Liver (tissue), 9 donors: ENCODE measurements around the gene BIRC7. TPM values are rescaled to one million over a fixed set of nuclear protein-coding genes. Genes with fewer than 3 reads are reported as not detected.

Experiments used
- DNase-seq: peaks from one replicate; pipeline ENCODE4 v3.0.0-alpha.2; 2017; ENCODE audit warnings: low spot score
- H3K27ac ChIP-seq, 2 donors: one replicate each; pipeline ENCODE4 v1.7.0; 2013; ENCODE audit warnings: inconsistent platforms in 2 of 2, low read length in 2 of 2, control low read depth in 1 of 2, low read depth in 1 of 2, mild to moderate bottlenecking in 1 of 2
- H3K27me3 ChIP-seq, 4 donors: one replicate each; pipeline versions ENCODE4 v1.6.1 to v1.7.0; 2013; ENCODE audit warnings: low read length in 3 of 4, inconsistent platforms in 1 of 4, mild to moderate bottlenecking in 1 of 4, moderate library complexity in 1 of 4; ENCODE audit not compliant: control insufficient read depth in 4 of 4, insufficient read depth in 4 of 4
- H3K36me3 ChIP-seq, 4 donors: one replicate each; pipeline versions ENCODE4 v1.6.1 to v1.7.0; 2013; ENCODE audit warnings: low read length in 3 of 4, mild to moderate bottlenecking in 3 of 4, low read depth in 1 of 4, moderate library complexity in 1 of 4; ENCODE audit not compliant: control insufficient read depth in 4 of 4, insufficient read depth in 3 of 4
- H3K4me1 ChIP-seq, 4 donors: one replicate each; pipeline versions ENCODE4 v1.6.1 to v1.7.0; 2013; ENCODE audit warnings: low read length in 3 of 4, mild to moderate bottlenecking in 3 of 4, moderate library complexity in 1 of 4; ENCODE audit not compliant: control insufficient read depth in 4 of 4, insufficient read depth in 4 of 4
- H3K4me3 ChIP-seq, 3 donors: one replicate each; pipeline versions ENCODE4 v1.6.1 to v1.7.0; 2013; ENCODE audit warnings: low read length in 3 of 3, control low read depth in 1 of 3, low read depth in 1 of 3, mild to moderate bottlenecking in 1 of 3
- H3K9ac ChIP-seq, 2 donors: one replicate each; pipeline ENCODE4 v1.7.0; 2013; ENCODE audit warnings: low read length in 2 of 2, mild to moderate bottlenecking in 2 of 2, moderate library complexity in 2 of 2, control low read depth in 1 of 2, low read depth in 1 of 2
- H3K9me3 ChIP-seq, 4 donors: one replicate each; pipeline versions ENCODE4 v1.6.1 to v1.7.0; 2013; ENCODE audit warnings: low read length in 3 of 4; ENCODE audit not compliant: control insufficient read depth in 4 of 4
- EGR1 ChIP-seq, 2 donors: IDR thresholded peaks; 2 replicates each; pipeline ENCODE4 v1.6.1; 2016 to 2018; ENCODE audit warnings: antibody characterized with exemption in 2 of 2, low read depth in 2 of 2
- GABPA ChIP-seq, 2 donors: IDR thresholded peaks in 1 of 2; conservative IDR thresholded peaks in 1 of 2; 2 replicates each; pipeline ENCODE4 v1.6.1; 2016; ENCODE audit warnings: antibody characterized with exemption in 2 of 2, mild to moderate bottlenecking in 1 of 2, moderate library complexity in 1 of 2
- HNF4A ChIP-seq, 2 donors: conservative IDR thresholded peaks; 2 replicates each; pipeline ENCODE4 v1.6.1; 2016; ENCODE audit warnings: antibody characterized with exemption in 2 of 2, mild to moderate bottlenecking in 2 of 2
- JUND ChIP-seq, 2 donors: IDR thresholded peaks; 2 replicates each; pipeline ENCODE4 v1.6.1; 2016; ENCODE audit warnings: antibody characterized with exemption in 2 of 2
- RAD21 ChIP-seq, 2 donors: IDR thresholded peaks; 2 replicates each; pipeline ENCODE4 v1.6.1; 2016; ENCODE audit warnings: antibody characterized with exemption in 2 of 2, mild to moderate bottlenecking in 2 of 2
- RXRA ChIP-seq, 2 donors: IDR thresholded peaks; 2 replicates each; pipeline ENCODE4 v1.6.1; 2017 to 2018; ENCODE audit warnings: antibody characterized with exemption in 2 of 2, mild to moderate bottlenecking in 1 of 2
- SP1 ChIP-seq: IDR thresholded peaks from 2 replicates; pipeline ENCODE4 v1.6.1; 2018; ENCODE audit warnings: antibody characterized with exemption, mild to moderate bottlenecking
- TAF1 ChIP-seq: conservative IDR thresholded peaks from 2 replicates; pipeline ENCODE4 v1.6.1; 2016; ENCODE audit warnings: antibody characterized with exemption, mild to moderate bottlenecking
- YY1 ChIP-seq: IDR thresholded peaks from 2 replicates; pipeline ENCODE4 v1.6.1; 2016; ENCODE audit warnings: antibody characterized with exemption, mild to moderate bottlenecking
- WGBS: extraction: QIAGEN DNeasy Blood & Tissue Kit; methylation state at CpG from one replicate; pipeline ENCODE4 v1.1.7; 2013; 5-methylcytosine and 5-hydroxymethylcytosine counted together
- polyA plus RNA-seq, 2 donors: library from polyadenylated mRNA; stranded (reverse) in 1 of 2; unstranded in 1 of 2; fragments of 200-250 nt in 1 of 2; fragments of >200 nt in 1 of 2; fragmentation: Nextera tagmentation in 1 of 2; extraction: Ambion mirVana in 1 of 2; gene quantifications; one replicate each; pipeline versions ENCODE4 v1.2.1 to v1.2.3, GENCODE V29; 2013 to 2015
- total RNA-seq, 2 donors: library from RNA; depleted of rRNA; stranded (reverse); fragments of >200 nt; gene quantifications; one replicate each; pipeline ENCODE4 v1.2.3, GENCODE V29; 2014
- TF ChIP-seq, protein P1 (sequence below): fragments of 150-350 bp; IDR thresholded peaks from 2 replicates; pipeline ENCODE4 v1.5.1; 2017; ENCODE audit warnings: improper control_type of control experiment, low read depth, low read length; ENCODE audit not compliant: missing input control
- TF ChIP-seq, protein P2 (sequence below): IDR thresholded peaks from 2 replicates; pipeline ENCODE4 v1.6.1; 2016; ENCODE audit warnings: antibody characterized with exemption, mild to moderate bottlenecking
- TF ChIP-seq, protein P3 (sequence below): IDR thresholded peaks from 2 replicates; pipeline ENCODE4 v1.6.1; 2016; ENCODE audit warnings: antibody characterized with exemption
- TF ChIP-seq, protein P4 (sequence below): IDR thresholded peaks from 2 replicates; pipeline ENCODE4 v1.6.1; 2016; ENCODE audit warnings: antibody characterized with exemption
- donor health status: healthy.
- donor health status: healthy.
- donor health status: healthy.
- donor health status: healthy.
- donor health status: healthy.

The BIRC7 gene
- total and polyA plus RNA-seq, 4 donors, result 0.23 TPM; not detected in 3

DNA sequence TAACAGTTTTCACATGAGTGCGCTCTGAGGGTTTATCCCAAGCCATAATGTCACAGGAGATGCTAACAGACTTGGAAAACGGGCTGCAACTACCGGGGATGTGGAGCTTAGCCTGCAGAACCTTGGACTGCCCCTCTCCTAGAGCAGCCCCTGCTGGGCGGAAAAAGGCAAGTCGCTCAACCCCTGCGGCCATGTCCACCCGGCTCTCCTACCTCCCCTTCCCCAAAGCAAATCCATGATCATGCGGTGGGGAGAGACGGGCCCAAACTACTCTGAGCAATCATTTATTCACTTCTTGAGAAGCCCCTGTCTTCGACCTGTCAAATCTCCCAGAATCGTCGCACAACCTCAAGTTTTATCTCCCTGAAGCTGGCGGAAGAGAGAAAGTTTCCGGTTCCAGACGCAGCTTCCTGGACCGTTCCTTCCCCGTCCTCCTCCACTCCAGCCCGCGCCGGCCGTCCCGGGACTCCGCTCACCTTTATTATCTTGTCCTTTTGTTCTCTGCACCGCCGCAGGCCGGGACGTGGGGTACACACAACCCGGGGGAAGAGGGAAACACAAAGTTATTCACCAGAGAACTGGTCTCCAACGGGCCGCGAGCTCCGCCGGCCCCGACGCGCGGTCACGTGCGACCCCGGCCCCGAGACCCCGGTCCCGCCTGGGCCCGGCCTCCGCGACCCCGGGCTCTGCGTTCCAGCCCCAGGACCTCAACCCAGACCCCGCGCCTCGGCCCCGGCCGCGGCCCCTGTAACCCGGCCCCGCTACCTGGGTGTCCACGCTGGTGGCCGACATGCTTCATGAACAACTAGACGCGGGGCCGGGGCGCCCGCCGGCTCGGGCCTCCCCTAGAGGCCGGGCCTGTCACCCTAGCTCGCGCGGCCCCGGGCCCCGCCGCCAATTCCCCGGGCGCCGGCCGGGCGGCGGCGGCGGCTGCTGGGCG is 20.3 kb upstream of the BIRC7 start:
- Histone ChIP-seq H3K4me1 (peaks cover 6 to 32% (median 25%) of the 10 kb centered on the region in 4 donors), H3K4me3 (peak overlapping the region; percentile 65 to 95 (median 93)), H3K27ac (peak overlapping the region; percentile 39 to 51), H3K9me3 (no peaks in the 10 kb centered on the region), H3K36me3 (peaks cover 3 to 29% (median 19%) of the 10 kb centered on the region in 4 donors), H3K9ac (peak overlapping the region; percentile 74 to 88), H3K27me3 (no peaks in the 10 kb centered on the region)
- WGBS, result 2% methylated on average over 81 of the region's 81 CpGs
- no peak for DNase-seq
- no peak for TF ChIP-seq JUND (IDR thresholded peaks at IDR 0.05)
- TF ChIP-seq, protein P1, sequence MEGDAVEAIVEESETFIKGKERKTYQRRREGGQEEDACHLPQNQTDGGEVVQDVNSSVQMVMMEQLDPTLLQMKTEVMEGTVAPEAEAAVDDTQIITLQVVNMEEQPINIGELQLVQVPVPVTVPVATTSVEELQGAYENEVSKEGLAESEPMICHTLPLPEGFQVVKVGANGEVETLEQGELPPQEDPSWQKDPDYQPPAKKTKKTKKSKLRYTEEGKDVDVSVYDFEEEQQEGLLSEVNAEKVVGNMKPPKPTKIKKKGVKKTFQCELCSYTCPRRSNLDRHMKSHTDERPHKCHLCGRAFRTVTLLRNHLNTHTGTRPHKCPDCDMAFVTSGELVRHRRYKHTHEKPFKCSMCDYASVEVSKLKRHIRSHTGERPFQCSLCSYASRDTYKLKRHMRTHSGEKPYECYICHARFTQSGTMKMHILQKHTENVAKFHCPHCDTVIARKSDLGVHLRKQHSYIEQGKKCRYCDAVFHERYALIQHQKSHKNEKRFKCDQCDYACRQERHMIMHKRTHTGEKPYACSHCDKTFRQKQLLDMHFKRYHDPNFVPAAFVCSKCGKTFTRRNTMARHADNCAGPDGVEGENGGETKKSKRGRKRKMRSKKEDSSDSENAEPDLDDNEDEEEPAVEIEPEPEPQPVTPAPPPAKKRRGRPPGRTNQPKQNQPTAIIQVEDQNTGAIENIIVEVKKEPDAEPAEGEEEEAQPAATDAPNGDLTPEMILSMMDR, result peak; percentile 31
- TF ChIP-seq RAD21 (IDR thresholded peaks at IDR 0.05), result peak in 1 of 2 donors; percentile 47
- TF ChIP-seq HNF4A (conservative IDR thresholded peaks at IDR 0.05), result peak in 1 of 2 donors; percentile 53
- TF ChIP-seq YY1, result peak; percentile 29
- TF ChIP-seq, protein P2, sequence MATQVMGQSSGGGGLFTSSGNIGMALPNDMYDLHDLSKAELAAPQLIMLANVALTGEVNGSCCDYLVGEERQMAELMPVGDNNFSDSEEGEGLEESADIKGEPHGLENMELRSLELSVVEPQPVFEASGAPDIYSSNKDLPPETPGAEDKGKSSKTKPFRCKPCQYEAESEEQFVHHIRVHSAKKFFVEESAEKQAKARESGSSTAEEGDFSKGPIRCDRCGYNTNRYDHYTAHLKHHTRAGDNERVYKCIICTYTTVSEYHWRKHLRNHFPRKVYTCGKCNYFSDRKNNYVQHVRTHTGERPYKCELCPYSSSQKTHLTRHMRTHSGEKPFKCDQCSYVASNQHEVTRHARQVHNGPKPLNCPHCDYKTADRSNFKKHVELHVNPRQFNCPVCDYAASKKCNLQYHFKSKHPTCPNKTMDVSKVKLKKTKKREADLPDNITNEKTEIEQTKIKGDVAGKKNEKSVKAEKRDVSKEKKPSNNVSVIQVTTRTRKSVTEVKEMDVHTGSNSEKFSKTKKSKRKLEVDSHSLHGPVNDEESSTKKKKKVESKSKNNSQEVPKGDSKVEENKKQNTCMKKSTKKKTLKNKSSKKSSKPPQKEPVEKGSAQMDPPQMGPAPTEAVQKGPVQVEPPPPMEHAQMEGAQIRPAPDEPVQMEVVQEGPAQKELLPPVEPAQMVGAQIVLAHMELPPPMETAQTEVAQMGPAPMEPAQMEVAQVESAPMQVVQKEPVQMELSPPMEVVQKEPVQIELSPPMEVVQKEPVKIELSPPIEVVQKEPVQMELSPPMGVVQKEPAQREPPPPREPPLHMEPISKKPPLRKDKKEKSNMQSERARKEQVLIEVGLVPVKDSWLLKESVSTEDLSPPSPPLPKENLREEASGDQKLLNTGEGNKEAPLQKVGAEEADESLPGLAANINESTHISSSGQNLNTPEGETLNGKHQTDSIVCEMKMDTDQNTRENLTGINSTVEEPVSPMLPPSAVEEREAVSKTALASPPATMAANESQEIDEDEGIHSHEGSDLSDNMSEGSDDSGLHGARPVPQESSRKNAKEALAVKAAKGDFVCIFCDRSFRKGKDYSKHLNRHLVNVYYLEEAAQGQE, result no peak

DNA sequence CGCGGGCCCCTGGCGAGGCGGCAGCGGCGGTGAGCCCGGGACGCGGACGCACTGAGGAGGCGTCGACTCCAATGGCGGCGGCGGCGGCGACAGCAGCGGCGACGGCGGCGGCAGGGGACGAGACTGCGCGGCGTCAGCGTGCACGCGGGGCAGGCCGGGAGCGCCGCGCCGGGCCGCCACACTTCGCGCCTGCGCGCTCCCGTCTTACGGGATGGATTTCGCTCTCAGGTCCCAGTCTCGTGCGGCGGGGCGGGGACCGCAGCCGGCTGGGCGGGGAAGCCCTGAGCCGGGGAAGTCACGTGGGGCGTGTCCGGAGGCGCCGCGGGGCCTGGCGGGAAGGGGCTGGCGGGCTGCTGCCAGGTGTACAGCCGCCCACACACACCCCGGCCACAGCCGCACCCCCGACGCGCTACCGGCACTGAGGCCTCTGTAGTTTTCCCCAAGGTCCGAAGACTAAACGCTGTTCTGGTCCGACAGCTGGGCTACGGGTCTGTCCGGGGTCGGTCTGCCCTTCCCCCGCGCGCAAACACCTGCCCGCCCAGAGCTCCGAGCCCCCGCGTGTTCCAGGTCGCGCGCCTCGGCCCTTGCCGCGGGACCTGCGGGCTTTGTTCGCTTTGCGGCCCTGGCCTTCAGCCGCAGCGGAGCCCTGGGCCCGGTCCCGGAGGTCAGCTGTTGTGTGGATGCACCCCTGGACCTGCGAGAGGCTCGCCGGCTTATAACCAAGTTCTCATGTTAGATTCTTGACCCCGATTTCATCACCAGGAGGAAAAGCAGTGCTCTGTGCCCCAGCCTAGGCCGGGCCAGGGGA is 19.5 kb upstream of the BIRC7 start, which contains the start of gene YTHDF1:
YTHDF1 (minus strand) TSS at position 91 of the 808 bp plus-strand sequence. CDS start 239 bp downstream, outside the sequence.
- peaks cover 6 to 32% (median 25%) of the 10 kb centered on the region in 4 donors for H3K4me1 ChIP-seq
- WGBS, result under 1% methylated on average over 96 of the region's 96 CpGs

More for the DNA sequence above, 19.5 kb upstream of the BIRC7 start, which contains the start of gene YTHDF1:
- Histone ChIP-seq H3K27ac (peak within 1 kb of the TSS; percentile 77 to 83), H3K27me3 (no peaks in the 10 kb centered on the region), H3K9me3 (no peaks in the 10 kb centered on the region), H3K4me3 (peak within 1 kb of the TSS; percentile 73 to 95 (median 93)), H3K36me3 (peaks cover 3 to 24% (median 16%) of the 10 kb centered on the region in 4 donors), H3K9ac (peak within 1 kb of the TSS; percentile 74 to 88)
- TF ChIP-seq, protein P3, sequence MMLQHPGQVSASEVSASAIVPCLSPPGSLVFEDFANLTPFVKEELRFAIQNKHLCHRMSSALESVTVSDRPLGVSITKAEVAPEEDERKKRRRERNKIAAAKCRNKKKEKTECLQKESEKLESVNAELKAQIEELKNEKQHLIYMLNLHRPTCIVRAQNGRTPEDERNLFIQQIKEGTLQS, result no peak
- TF ChIP-seq RXRA (IDR thresholded peaks at IDR 0.05) (no peak), YY1 (no peak), TAF1 (no peak), RAD21 (IDR thresholded peaks at IDR 0.05) (no peak), JUND (IDR thresholded peaks at IDR 0.05) (no peak), SP1 (peak; percentile 21), EGR1 (IDR thresholded peaks at IDR 0.05; ENCODE audit: low read depth in 2 of 2) (peak; percentile 73 to 90), GABPA (IDR thresholded peaks at IDR 0.05 in 1 of 2, conservative IDR thresholded peaks at IDR 0.05 in 1 of 2) (peak in 1 of 2 donors; percentile 32), HNF4A (conservative IDR thresholded peaks at IDR 0.05) (no peak)
- TF ChIP-seq, protein P2, result no peak
- TF ChIP-seq, protein P1, result no peak
- TF ChIP-seq, protein P4, sequence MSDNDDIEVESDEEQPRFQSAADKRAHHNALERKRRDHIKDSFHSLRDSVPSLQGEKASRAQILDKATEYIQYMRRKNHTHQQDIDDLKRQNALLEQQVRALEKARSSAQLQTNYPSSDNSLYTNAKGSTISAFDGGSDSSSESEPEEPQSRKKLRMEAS, result no peak
- DNase-seq, result peak; percentile 93
